ENCODE measurements around the gene TBXAS1. TPM values are rescaled to one million over a fixed set of nuclear protein-coding genes. Genes with fewer than 3 reads are reported as not detected.

The TBXAS1 gene
- total RNA-seq, 1 experiment from 2014 or later, result 2.2 TPM

DNA sequence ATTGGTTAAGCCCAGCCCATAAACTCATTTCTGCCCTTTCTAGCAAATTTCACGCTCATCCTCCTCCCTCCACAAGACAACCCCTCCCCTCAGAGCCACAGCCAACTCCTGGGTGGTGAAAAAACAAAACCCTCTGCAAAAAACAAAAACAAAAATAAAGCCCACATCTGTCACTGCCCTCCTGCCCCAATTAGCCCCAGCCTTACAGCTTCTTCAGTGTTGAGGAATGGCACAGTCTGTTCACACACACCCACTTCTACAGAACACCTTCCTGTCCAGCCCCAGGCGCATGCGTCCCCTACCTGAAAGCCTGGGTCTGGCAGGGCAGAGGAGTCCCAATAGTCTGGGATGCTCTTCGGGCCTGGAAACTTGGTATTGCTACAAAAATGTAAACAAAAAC lies 199.2 kb downstream of the TBXAS1 start:
- Histone ChIP-seq H3K9me3 (ENCODE audit: insufficient read depth, low read depth) (no peaks in the 10 kb centered on the region), H4K20me1 (ENCODE audit: insufficient read depth) (no peaks in the 10 kb centered on the region), H3K4me1 (replicated peaks; ENCODE audit: insufficient read depth) (no peaks in the 10 kb centered on the region), H2AFZ (no peak overlapping the region), H3K4me2 (no peak overlapping the region), H3K79me2 (ENCODE audit: low read depth) (no peaks in the 10 kb centered on the region), H3K9me2 (ENCODE audit: insufficient read depth) (no peaks in the 10 kb centered on the region), H3K36me3 (ENCODE audit: low read depth) (no peaks in the 10 kb centered on the region), H3K4me3 (no peak overlapping the region), H3K27me3 (ENCODE audit: insufficient read depth, low read depth) (no peaks in the 10 kb centered on the region), H3F3A (ENCODE audit: insufficient read depth, low read depth) (no peaks in the 10 kb centered on the region), H3K27ac (no peak overlapping the region)
- intact Hi-C loops (cut with micrococcal nuclease; ENCODE audit: unreplicated experiment), result no loop called here
- TF ChIP-seq, protein P1, sequence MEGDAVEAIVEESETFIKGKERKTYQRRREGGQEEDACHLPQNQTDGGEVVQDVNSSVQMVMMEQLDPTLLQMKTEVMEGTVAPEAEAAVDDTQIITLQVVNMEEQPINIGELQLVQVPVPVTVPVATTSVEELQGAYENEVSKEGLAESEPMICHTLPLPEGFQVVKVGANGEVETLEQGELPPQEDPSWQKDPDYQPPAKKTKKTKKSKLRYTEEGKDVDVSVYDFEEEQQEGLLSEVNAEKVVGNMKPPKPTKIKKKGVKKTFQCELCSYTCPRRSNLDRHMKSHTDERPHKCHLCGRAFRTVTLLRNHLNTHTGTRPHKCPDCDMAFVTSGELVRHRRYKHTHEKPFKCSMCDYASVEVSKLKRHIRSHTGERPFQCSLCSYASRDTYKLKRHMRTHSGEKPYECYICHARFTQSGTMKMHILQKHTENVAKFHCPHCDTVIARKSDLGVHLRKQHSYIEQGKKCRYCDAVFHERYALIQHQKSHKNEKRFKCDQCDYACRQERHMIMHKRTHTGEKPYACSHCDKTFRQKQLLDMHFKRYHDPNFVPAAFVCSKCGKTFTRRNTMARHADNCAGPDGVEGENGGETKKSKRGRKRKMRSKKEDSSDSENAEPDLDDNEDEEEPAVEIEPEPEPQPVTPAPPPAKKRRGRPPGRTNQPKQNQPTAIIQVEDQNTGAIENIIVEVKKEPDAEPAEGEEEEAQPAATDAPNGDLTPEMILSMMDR (conservative IDR thresholded peaks at IDR 0.05), result no peak
- TF ChIP-seq EZH2 (IDR thresholded peaks at IDR 0.05; ENCODE audit: low read depth), result no peak
- ChIA-PET CTCF (no interaction called here), POLR2A (ENCODE audit: unreplicated experiment) (no interaction called here)
- BruUV-seq (replicated peaks), result no TSS peak
- no peak for DNase-seq

- no peak overlapping the region for H3K4me3 ChIP-seq
- H3F3A ChIP-seq (ENCODE audit: insufficient read depth, low read depth), result no peaks in the 10 kb centered on the region
- no peak overlapping the region for H2AFZ ChIP-seq
- ChIA-PET CTCF (no interaction called here), POLR2A (ENCODE audit: unreplicated experiment) (no interaction called here)
- H3K4me1 ChIP-seq (replicated peaks; ENCODE audit: insufficient read depth), result no peaks in the 10 kb centered on the region
- BruUV-seq (replicated peaks), result no TSS peak
- no peak for DNase-seq
- H3K36me3 ChIP-seq (ENCODE audit: low read depth), result no peaks in the 10 kb centered on the region
- no peaks in the 10 kb centered on the region for H4K20me1 ChIP-seq (ENCODE audit: insufficient read depth)
- H3K27me3 ChIP-seq (ENCODE audit: insufficient read depth, low read depth), result no peaks in the 10 kb centered on the region
- no peaks in the 10 kb centered on the region for H3K79me2 ChIP-seq (ENCODE audit: low read depth)
- H3K27ac ChIP-seq, result no peak overlapping the region
- TF ChIP-seq, protein P1 (conservative IDR thresholded peaks at IDR 0.05), result no peak
- no peak for TF ChIP-seq EZH2 (IDR thresholded peaks at IDR 0.05; ENCODE audit: low read depth)
- intact Hi-C loops (cut with micrococcal nuclease; ENCODE audit: unreplicated experiment), result no loop called here
- H3K9me2 ChIP-seq (ENCODE audit: insufficient read depth), result 0 out of 2 replicates have a peak, but pooled peaks cover 2% of the 10 kb centered on the region
- H3K9me3 ChIP-seq (ENCODE audit: insufficient read depth, low read depth), result no peaks in the 10 kb centered on the region
- H3K4me2 ChIP-seq, result no peak overlapping the region
These were observed 200.0 kb downstream of the TBXAS1 start for GRCh38 chr7:140029072-140029471.

GRCh38 chr7:140031364-140031763 lies 202.3 kb downstream of the TBXAS1 start:
- no peaks in the 10 kb centered on the region for H3K36me3 ChIP-seq (ENCODE audit: low read depth)
- no TSS peak for BruUV-seq (replicated peaks)
- no peaks in the 10 kb centered on the region for H3F3A ChIP-seq (ENCODE audit: insufficient read depth, low read depth)
- H3K27ac ChIP-seq, result no peak overlapping the region
- POLR2A ChIA-PET (ENCODE audit: unreplicated experiment), result no interaction called here
- H3K4me2 ChIP-seq, result no peak overlapping the region
- no peaks in the 10 kb centered on the region for H3K79me2 ChIP-seq (ENCODE audit: low read depth)
- intact Hi-C loops (cut with micrococcal nuclease; ENCODE audit: unreplicated experiment), result no loop called here
- CTCF ChIA-PET, result no interaction called here
- no peaks in the 10 kb centered on the region for H3K27me3 ChIP-seq (ENCODE audit: insufficient read depth, low read depth)
- H3K9me2 ChIP-seq (ENCODE audit: insufficient read depth), result 0 out of 2 replicates have a peak, but pooled peaks cover 2% of the 10 kb centered on the region
- DNase-seq, result no peak
- H3K9me3 ChIP-seq (ENCODE audit: insufficient read depth, low read depth), result no peaks in the 10 kb centered on the region
- TF ChIP-seq, protein P1 (conservative IDR thresholded peaks at IDR 0.05), result no peak
- no peak for TF ChIP-seq EZH2 (IDR thresholded peaks at IDR 0.05; ENCODE audit: low read depth)
- H4K20me1 ChIP-seq (ENCODE audit: insufficient read depth), result no peaks in the 10 kb centered on the region
- H3K4me3 ChIP-seq, result no peak overlapping the region
- no peaks in the 10 kb centered on the region for H3K4me1 ChIP-seq (replicated peaks; ENCODE audit: insufficient read depth)
- H2AFZ ChIP-seq, result no peak overlapping the region
